Colonic mucosa (tissue), 4 donors: Measurements from ENCODE around the gene CREB5. TPM values are rescaled to one million over a fixed set of nuclear protein-coding genes. Genes with fewer than 3 reads are reported as not detected.

Source experiments
- DNase-seq: peaks from one replicate; pipeline ENCODE4 v3.0.0-alpha.2; 2020
- H3K27ac ChIP-seq: fragments of 200-600 bp; one replicate; pipeline ENCODE4 v1.8.0; 2021
- H3K27me3 ChIP-seq: fragments of 200-600 bp; one replicate; pipeline ENCODE4 v1.8.0; 2021
- H3K36me3 ChIP-seq: fragments of 200-600 bp; one replicate; pipeline ENCODE4 v1.8.0; 2021
- H3K4me1 ChIP-seq: fragments of 200-600 bp; one replicate; pipeline ENCODE4 v1.8.0; 2021; ENCODE audit warnings: mild to moderate bottlenecking
- H3K4me3 ChIP-seq: fragments of 200-600 bp; one replicate; pipeline ENCODE4 v1.8.0; 2021
- H3K9ac ChIP-seq, 2 donors: one replicate each; pipeline ENCODE4 v1.7.0; 2013; ENCODE audit warnings: control low read depth in 2 of 2, low read depth in 2 of 2, low read length in 2 of 2
- H3K9me3 ChIP-seq: fragments of 200-600 bp; one replicate; pipeline ENCODE4 v1.8.0; 2021
- intact Hi-C: fragments of 100-400 bp; cut with DNase I; formaldehyde crosslinking; loops from one replicate; pipeline ENCODE4 v1.14.1; 2022
- total RNA-seq, 2 donors: library from RNA; stranded (reverse); fragmentation: NEBNext Ultra II Directional in 1 of 2; extraction: Animal tissue kit (Norgen Biotek cat#: 25700) in 1 of 2; gene quantifications; one replicate each; pipeline ENCODE4 v1.2.1, GENCODE V29; 2021
- TF ChIP-seq, protein P1 (sequence below): fragments of 200-600 bp; IDR thresholded peaks from one replicate; pipeline ENCODE4 v1.8.0; 2022; ENCODE audit warnings: antibody characterized with exemption, mild to moderate bottlenecking
- donor health status: healthy.
- donor health status: DM: no; HTN: no; CAD: no.
- donor health status: DM: no; HTN: no; CAD: no.

Gene CREB5
- total RNA-seq, 2 donors from 2014 or later = 0.54 to 3.6 TPM

DNA sequence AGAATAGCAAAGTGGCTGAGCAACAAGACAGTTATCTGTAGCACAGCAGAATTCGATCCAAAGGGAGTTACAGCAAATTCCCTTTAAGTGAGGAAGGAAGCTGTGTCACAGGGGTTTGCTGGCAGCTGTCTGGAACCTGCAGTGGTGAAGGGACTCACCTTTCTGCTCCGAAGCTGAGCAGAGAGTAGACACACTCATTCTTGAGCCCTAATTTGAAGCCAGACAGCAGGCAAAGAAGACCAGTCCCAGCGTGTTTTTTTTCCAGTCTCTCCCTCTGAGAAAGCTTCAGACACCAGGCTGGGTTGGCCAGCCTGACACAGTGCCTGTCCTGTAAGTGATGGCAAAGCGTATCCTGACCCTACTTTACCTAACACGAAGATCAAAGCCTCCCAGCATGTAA is 335.1 kb downstream of the CREB5 start:
- Histone ChIP-seq H3K27ac (no peak overlapping the region), H3K4me1 (no peaks in the 10 kb centered on the region), H3K4me3 (no peak overlapping the region), H3K27me3 (no peaks in the 10 kb centered on the region), H3K36me3 (no peaks in the 10 kb centered on the region), H3K9me3 (no peaks in the 10 kb centered on the region), H3K9ac (no peak overlapping the region)
- no peak for DNase-seq
- intact Hi-C loops = no loop called here
- TF ChIP-seq, protein P1, sequence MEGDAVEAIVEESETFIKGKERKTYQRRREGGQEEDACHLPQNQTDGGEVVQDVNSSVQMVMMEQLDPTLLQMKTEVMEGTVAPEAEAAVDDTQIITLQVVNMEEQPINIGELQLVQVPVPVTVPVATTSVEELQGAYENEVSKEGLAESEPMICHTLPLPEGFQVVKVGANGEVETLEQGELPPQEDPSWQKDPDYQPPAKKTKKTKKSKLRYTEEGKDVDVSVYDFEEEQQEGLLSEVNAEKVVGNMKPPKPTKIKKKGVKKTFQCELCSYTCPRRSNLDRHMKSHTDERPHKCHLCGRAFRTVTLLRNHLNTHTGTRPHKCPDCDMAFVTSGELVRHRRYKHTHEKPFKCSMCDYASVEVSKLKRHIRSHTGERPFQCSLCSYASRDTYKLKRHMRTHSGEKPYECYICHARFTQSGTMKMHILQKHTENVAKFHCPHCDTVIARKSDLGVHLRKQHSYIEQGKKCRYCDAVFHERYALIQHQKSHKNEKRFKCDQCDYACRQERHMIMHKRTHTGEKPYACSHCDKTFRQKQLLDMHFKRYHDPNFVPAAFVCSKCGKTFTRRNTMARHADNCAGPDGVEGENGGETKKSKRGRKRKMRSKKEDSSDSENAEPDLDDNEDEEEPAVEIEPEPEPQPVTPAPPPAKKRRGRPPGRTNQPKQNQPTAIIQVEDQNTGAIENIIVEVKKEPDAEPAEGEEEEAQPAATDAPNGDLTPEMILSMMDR = no peak

DNA sequence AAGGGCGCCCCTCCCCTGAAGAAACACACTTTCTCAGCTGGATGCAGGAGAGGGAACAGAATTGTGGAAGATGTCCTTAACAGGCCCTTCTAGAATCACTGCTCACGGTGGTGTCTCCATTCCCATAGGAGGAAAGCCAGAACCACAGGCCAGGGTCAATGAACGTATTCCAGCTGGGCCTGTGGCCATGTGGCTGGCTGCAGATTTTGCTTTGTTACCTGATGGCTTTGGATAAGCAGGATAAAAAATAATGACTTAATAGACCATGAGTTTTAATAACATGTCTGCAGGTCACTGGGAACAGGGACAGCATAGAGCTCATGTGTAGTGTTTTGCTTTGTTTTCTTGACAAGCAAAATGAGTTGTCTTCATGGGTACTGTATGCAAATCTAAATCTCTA is 335.5 kb downstream of the CREB5 start:
- TF ChIP-seq, protein P1 = no peak
- intact Hi-C loops = no loop called here
- no peak overlapping the region for H3K9ac ChIP-seq
- no peak overlapping the region for H3K4me3 ChIP-seq
- H3K36me3 ChIP-seq = no peaks in the 10 kb centered on the region
- no peaks in the 10 kb centered on the region for H3K9me3 ChIP-seq
- DNase-seq = no peak
- H3K27me3 ChIP-seq = no peaks in the 10 kb centered on the region
- H3K4me1 ChIP-seq = no peaks in the 10 kb centered on the region
- no peak overlapping the region for H3K27ac ChIP-seq

DNA sequence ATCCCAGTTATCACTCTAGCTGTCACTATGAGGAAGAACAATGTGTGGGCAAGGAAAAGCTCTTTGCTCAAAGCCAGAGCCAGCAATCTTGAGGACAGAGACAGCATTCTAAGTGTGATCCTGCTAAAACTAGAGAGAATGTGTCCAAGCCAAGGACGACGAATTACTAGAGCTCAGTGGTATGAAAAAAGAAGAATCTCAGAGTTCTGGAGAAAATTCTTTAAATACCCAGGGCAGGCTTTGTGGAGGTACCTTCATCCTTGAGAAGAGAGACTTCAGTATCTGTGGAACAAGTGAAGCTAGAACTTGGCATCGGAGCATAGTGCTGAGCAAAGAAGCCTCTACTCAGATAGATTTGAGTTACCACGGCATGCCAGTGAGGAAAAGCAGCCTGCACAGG is 336.0 kb downstream of the CREB5 start:
- Histone ChIP-seq H3K27me3 (no peaks in the 10 kb centered on the region), H3K9me3 (no peaks in the 10 kb centered on the region), H3K36me3 (no peaks in the 10 kb centered on the region), H3K4me3 (no peak overlapping the region), H3K27ac (no peak overlapping the region), H3K4me1 (no peaks in the 10 kb centered on the region), H3K9ac (no peak overlapping the region)
- TF ChIP-seq, protein P1 = no peak
- DNase-seq = no peak
- intact Hi-C loops = no loop called here

DNA sequence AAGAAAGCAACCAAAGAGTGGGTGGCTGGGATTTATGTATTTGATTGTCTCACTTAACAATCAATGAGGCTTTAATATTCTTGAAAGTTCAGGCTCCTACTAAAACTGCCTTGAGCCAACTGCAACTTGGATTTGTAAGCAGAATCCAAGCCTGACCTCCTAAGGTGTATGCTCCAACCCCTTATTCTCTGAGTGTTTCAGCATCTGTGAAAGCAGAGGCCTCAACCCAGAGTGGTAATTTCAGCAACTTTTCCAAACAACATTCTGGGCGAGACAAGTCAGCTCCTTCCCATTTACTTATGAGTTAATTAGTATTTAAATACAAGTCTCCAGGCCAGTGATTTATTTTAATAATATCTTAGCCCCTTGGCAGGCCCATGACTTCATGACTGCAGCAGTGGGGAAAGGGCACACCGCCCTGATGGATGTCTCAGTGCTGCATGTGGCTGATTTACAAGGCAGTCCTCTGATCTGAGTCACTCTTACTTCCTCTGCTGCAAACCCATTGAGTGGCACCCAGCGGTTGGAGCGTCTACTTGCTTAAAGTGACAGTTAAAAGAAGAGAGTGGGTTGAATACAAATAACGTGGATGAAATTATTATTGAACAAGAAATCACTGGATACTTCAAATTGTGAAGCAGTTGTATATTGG is 336.7 kb downstream of the CREB5 start:
- Histone ChIP-seq H3K9me3 (no peaks in the 10 kb centered on the region), H3K27me3 (no peaks in the 10 kb centered on the region), H3K9ac (no peak overlapping the region), H3K36me3 (no peaks in the 10 kb centered on the region), H3K27ac (no peak overlapping the region), H3K4me3 (no peak overlapping the region), H3K4me1 (no peaks in the 10 kb centered on the region)
- TF ChIP-seq, protein P1 = no peak
- intact Hi-C loops = no loop called here
- DNase-seq = peak; percentile 22

DNA sequence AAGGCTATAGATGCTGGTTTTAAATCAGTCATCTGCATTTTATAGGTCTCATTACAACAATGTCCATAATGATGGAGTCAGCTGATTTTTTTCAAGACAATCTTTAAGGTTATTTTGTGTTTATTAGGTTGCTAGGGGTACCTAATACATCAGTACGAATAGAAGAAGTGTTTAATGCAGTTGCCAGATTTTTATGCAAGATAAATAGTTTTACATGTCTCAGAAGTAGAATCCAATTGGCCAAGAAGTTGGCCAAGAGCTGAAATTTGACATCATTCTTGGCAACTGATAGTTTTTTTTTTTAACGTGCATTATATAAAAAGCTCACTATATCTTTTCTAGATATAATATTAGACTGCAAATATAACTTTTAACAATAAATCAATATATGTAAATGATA is 337.3 kb downstream of the CREB5 start:
- intact Hi-C loops = loop anchor here (10.0 kb wide), 1 partner anchor 105 kb away; no protein-coding TSS in a partner anchor
- no peak for DNase-seq
- H3K36me3 ChIP-seq = no peaks in the 10 kb centered on the region
- no peaks in the 10 kb centered on the region for H3K27me3 ChIP-seq
- no peaks in the 10 kb centered on the region for H3K9me3 ChIP-seq
- H3K9ac ChIP-seq = no peak overlapping the region
- H3K4me3 ChIP-seq = no peak overlapping the region
- H3K27ac ChIP-seq = no peak overlapping the region
- H3K4me1 ChIP-seq = no peaks in the 10 kb centered on the region
- TF ChIP-seq, protein P1 = no peak
